Heart right ventricle (tissue), 16 donors: ENCODE results near the gene COL17A1. TPM values are rescaled to one million over a fixed set of nuclear protein-coding genes. Genes with fewer than 3 reads are reported as not detected.

Experiments
- ATAC-seq, 8 donors: fragments of 200-7000 bp; cut with Tn5 transposase; one replicate each; pipeline ENCODE4 v1.9.1; 2020; ENCODE audit warnings: mild to moderate bottlenecking in 8 of 8, moderate library complexity in 8 of 8, moderate number of reproducible peaks in 1 of 8
- DNase-seq, 2 donors: peaks; one replicate each; pipeline ENCODE4 v3.0.0-alpha.2; 2020
- H3K27ac ChIP-seq, 10 donors: fragments of 200-600 bp; sonication (generic) in 2 of 10; one replicate each; pipeline versions ENCODE4 v1.5.0 to v1.8.0; 2020 to 2022; ENCODE audit warnings: mild to moderate bottlenecking in 3 of 10
- H3K27me3 ChIP-seq, 7 donors: fragments of 200-600 bp; one replicate each; pipeline ENCODE4 v1.8.0; 2021 to 2022; ENCODE audit warnings: mild to moderate bottlenecking in 2 of 7
- H3K36me3 ChIP-seq, 9 donors: fragments of 200-600 bp; sonication (generic) in 1 of 9; one replicate each; pipeline versions ENCODE4 v1.5.0 to v1.8.0; 2020 to 2022; ENCODE audit warnings: mild to moderate bottlenecking in 2 of 9
- H3K4me1 ChIP-seq, 9 donors: fragments of 200-600 bp; sonication (generic) in 1 of 9; one replicate each; pipeline versions ENCODE4 v1.5.0 to v1.8.0; 2020 to 2022; ENCODE audit warnings: mild to moderate bottlenecking in 4 of 9
- H3K4me3 ChIP-seq, 10 donors: fragments of 200-600 bp; sonication (generic) in 2 of 10; one replicate each; pipeline versions ENCODE4 v1.5.0 to v1.8.0; 2020 to 2022; ENCODE audit warnings: mild to moderate bottlenecking in 7 of 10, moderate library complexity in 2 of 10
- H3K9me3 ChIP-seq, 11 donors: fragments of 200-600 bp in 10 of 11; sonication (generic) in 2 of 11; one replicate each; pipeline versions ENCODE4 v1.5.0 to v1.8.0; 2013 to 2022; ENCODE audit warnings: mild to moderate bottlenecking in 2 of 11, control low read depth in 1 of 11, moderate library complexity in 1 of 11
- CTCF ChIP-seq, 9 donors: fragments of 200-600 bp; sonication (generic) in 2 of 9; IDR thresholded peaks; one replicate each; pipeline versions ENCODE4 v1.5.0 to v1.8.0; 2021 to 2022; ENCODE audit warnings: antibody characterized with exemption in 9 of 9, mild to moderate bottlenecking in 5 of 9, moderate library complexity in 1 of 9
- WGBS, 2 donors: extraction: QIAGEN DNeasy Blood & Tissue Kit; methylation state at CpG; one replicate each; pipeline ENCODE4 v1.1.7; 2013; ENCODE audit warnings: inconsistent platforms in 1 of 2; 5-methylcytosine and 5-hydroxymethylcytosine counted together
- intact Hi-C, 10 donors: fragments of 100-400 bp; cut with DNase I; formaldehyde crosslinking; loops; one replicate each; pipeline versions ENCODE4 v1.11.1 to v1.14.2; 2022
- polyA plus RNA-seq, 2 donors: library from polyadenylated mRNA; stranded (reverse); fragments of 200-250 nt; gene quantifications; one replicate each; pipeline ENCODE4 v1.2.3, GENCODE V29; 2013
- total RNA-seq, 10 donors: library from RNA; stranded (reverse); fragmentation: NEBNext Ultra II Directional in 3 of 10; extraction: Animal tissue kit (Norgen Biotek cat#: 25700) in 3 of 10; gene quantifications; one replicate each; pipeline versions ENCODE4 v1.2.1 to v1.2.4, GENCODE V29; 2021 to 2023
- donor health status: Arrhythmogenic right ventricular cardiomyopathy.
- donor health status: ischemic (EF 13 %, LVEDD 7.1; RV severe dilation, severe dysfunction).
- donor health status: healthy with polysubstance abuse.
- donor health status: DM: no; HTN: yes; CAD: no.
- donor health status: DM: no; HTN: no; CAD: no.
- donor health status: ischemic (EF 25% LVEDD 6.9; RV normal size, moderate dysfunction).
- donor health status: ischemic (EF 25% LVEDD 5.7; RV mildly dilated, moderate dysfunction).
- donor health status: healthy.
- donor health status: DM: yes; HTN: yes; CAD: no.
- donor health status: Ischemic cardiomyopathy.
- donor health status: ischemic (EF 35%, LVEDD 5.7; RV mildly dilated, moderate dysfunction).
- donor health status: nonischemic (EF 11% LVEDD 7.7; RV severe dilation, severe dysfunction).
- donor health status: DM: yes; HTN: yes; CAD: no.
- donor health status: PGD.
- donor health status: ischemic (EF 29% LVEDD 5.4; RV normal size, mild dysfunction).
- donor health status: nonischemic (EF 23%, LVEDD 6.1; RV moderate dilation, normal function).

Gene COL17A1
- total and polyA plus RNA-seq, 12 donors = 0.10 to 0.39 (median 0.16) TPM; not detected in 6

GRCh38 chr10:104076743-104077160, 8.9 kb downstream of the COL17A1 start:
- DNase-seq (peak; percentile 28 to 82), ATAC-seq (peak; percentile 71 to 95 (median 92))
- Histone ChIP-seq H3K27me3 (no peaks in the 10 kb centered on the region), H3K4me1 (peaks cover 0 to 18% (median 12%) of the 10 kb centered on the region in 9 donors), H3K9me3 (no peaks in the 10 kb centered on the region), H3K36me3 (no peaks in the 10 kb centered on the region), H3K27ac (peak overlapping the region in 8 of 10 donors; percentile 25 to 76 (median 46)), H3K4me3 (no peak overlapping the region)
- WGBS, 2 donors = 21 to 30% methylated on average over 3 of the region's 3 CpGs
- no peak for TF ChIP-seq CTCF (IDR thresholded peaks at IDR 0.05)
- intact Hi-C loops = loop anchor here in 1 of 10 donors (1.0 to 2.0 kb wide), 2 partner anchors 44 to 188 kb away; no protein-coding TSS in a partner anchor

- 87 to 90% methylated on average over 6 of the region's 6 CpGs for WGBS, 2 donors
- intact Hi-C loops = no loop called here
- TF ChIP-seq CTCF (IDR thresholded peaks at IDR 0.05) = no peak
- Histone ChIP-seq H3K36me3 (no peaks in the 10 kb centered on the region), H3K9me3 (no peaks in the 10 kb centered on the region), H3K4me3 (no peak overlapping the region), H3K27me3 (no peaks in the 10 kb centered on the region), H3K4me1 (peaks cover 0 to 18% (median 12%) of the 10 kb centered on the region in 9 donors), H3K27ac (no peak overlapping the region)
- DNase-seq (no peak), ATAC-seq (no peak)
Observed at GRCh38 chr10:104074505-104074904, 11.2 kb downstream of the COL17A1 start.

- Histone ChIP-seq H3K4me3 (no peak overlapping the region), H3K4me1 (peaks cover 0 to 16% (median 12%) of the 10 kb centered on the region in 9 donors), H3K27ac (no peak overlapping the region), H3K9me3 (no peaks in the 10 kb centered on the region), H3K27me3 (no peaks in the 10 kb centered on the region), H3K36me3 (no peaks in the 10 kb centered on the region)
- no peak for DNase-seq
- ATAC-seq = no peak
- intact Hi-C loops = no loop called here
- TF ChIP-seq CTCF (IDR thresholded peaks at IDR 0.05) = no peak
- WGBS, 2 donors = 52 to 56% methylated on average over 5 of the region's 5 CpGs
Observed at GRCh38 chr10:104072786-104073185, 12.9 kb downstream of the COL17A1 start.

GRCh38 chr10:104069613-104070012, 16.1 kb downstream of the COL17A1 start:
- Histone ChIP-seq H3K9me3 (no peaks in the 10 kb centered on the region), H3K4me3 (no peak overlapping the region), H3K36me3 (no peaks in the 10 kb centered on the region), H3K27ac (no peak overlapping the region), H3K4me1 (no peaks in the 10 kb centered on the region), H3K27me3 (no peaks in the 10 kb centered on the region)
- no peak for TF ChIP-seq CTCF (IDR thresholded peaks at IDR 0.05)
- no peak for ATAC-seq
- intact Hi-C loops = no loop called here
- 62 to 68% methylated on average over 6 of the region's 6 CpGs for WGBS, 2 donors
- DNase-seq = no peak
